COLO829 (cell line): ENCODE data around the gene PPAN.

Experiments used
- DNase-seq: peaks from one replicate; pipeline ENCODE4 v3.0.0; 2012; ENCODE audit warnings: low spot score

PPAN gene

GRCh38 chr19:10114651-10115391, 8.7 kb downstream of the PPAN start:
- DNase-seq, result no peak

- DNase-seq, result no peak
Measured at GRCh38 chr19:10115392-10116084, 9.4 kb downstream of the PPAN start.

- DNase-seq, result no peak
Measured at GRCh38 chr19:10116085-10116865, 10.1 kb downstream of the PPAN start.

- no peak for DNase-seq
Measured at GRCh38 chr19:10116866-10117616, 10.9 kb downstream of the PPAN start.

GRCh38 chr19:10118960-10119359, 12.8 kb downstream of the PPAN start:
- DNase-seq, result no peak

GRCh38 chr19:10120538-10121189, 14.5 kb downstream of the PPAN start:
- DNase-seq, result peak; percentile 63

GRCh38 chr19:10122045-10122444, 15.9 kb downstream of the PPAN start:
- DNase-seq, result no peak

GRCh38 chr19:10124429-10124828, 18.3 kb downstream of the PPAN start:
- DNase-seq, result no peak

- no peak for DNase-seq
Measured at GRCh38 chr19:10126213-10126639, 20.1 kb downstream of the PPAN start.

GRCh38 chr19:10132905-10133304, 26.7 kb downstream of the PPAN start:
- no peak for DNase-seq

GRCh38 chr19:10133596-10133995, 27.4 kb downstream of the PPAN start:
- no peak for DNase-seq

GRCh38 chr19:10134040-10134439, 27.9 kb downstream of the PPAN start:
- no peak for DNase-seq

GRCh38 chr19:10135551-10136334, 29.6 kb downstream of the PPAN start:
- no peak for DNase-seq

GRCh38 chr19:10136936-10137335, 30.8 kb downstream of the PPAN start:
- DNase-seq, result no peak

GRCh38 chr19:10137751-10138682, 31.9 kb downstream of the PPAN start:
- DNase-seq, result no peak

- DNase-seq, result no peak
Measured at GRCh38 chr19:10138879-10139795, 33.0 kb downstream of the PPAN start.

- DNase-seq, result no peak
Measured at GRCh38 chr19:10139952-10140351, 33.8 kb downstream of the PPAN start.

- DNase-seq, result no peak
Measured at GRCh38 chr19:10141479-10141878, 35.3 kb downstream of the PPAN start.

GRCh38 chr19:10141973-10142372, 35.8 kb downstream of the PPAN start:
- no peak for DNase-seq
